Activated naive CD8-positive, alpha-beta T cell treated with anti-CD3 and anti-CD28 coated beads, Interleukin-2, amount 50 U/mL, for 16 hours (primary cell): Measurements from ENCODE around the gene TMEM132D.
"Not testable (repeated sequence)": the region's sequence is repeated elsewhere in the genome, so short reads cannot be mapped to it uniquely, and the experiment has no call there.

Source experiments
- DNase-seq: peaks from one replicate; pipeline ENCODE4 v3.0.0-alpha.2; 2020; ENCODE audit warnings: low read depth, low spot score

Gene TMEM132D

DNA sequence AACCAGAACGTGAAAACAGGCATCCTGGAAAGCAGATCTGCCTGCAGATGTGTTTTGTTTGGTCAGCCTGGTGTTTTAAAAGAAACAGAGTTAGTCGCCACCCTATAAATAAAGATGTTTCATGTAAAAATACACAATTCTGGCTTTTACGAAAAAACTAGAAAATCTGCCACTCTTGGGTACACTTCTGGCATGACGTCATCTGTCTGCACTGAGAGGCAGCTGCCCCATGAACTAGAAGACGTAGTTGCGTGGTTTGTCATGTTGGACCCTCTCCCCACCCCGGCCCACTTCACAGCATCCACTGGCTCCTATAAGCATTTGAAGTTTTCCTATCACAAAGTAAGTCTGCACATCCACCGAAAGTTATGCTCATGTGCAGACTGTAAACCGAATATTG, 658.1 kb downstream of the TMEM132D start:
- no peak for DNase-seq

DNA sequence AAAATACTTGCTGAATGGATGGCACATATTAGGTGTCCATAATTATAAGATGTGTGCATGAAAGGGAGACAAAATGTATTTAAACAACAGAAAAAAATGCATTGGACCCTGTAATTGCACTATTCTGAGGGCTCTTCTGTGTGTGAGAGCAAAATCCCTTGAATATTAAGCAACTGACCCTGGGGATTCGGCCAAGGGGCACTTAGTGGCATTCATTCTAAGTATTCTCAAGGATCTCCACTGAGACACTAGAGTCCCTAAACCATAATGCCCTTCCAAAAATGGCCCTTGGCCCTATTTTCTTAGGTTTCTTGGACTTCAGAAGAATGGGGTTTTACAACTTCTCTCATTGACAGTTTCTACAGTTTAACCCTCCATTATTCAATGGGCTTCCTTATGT, 662.0 kb downstream of the TMEM132D start:
- no peak for DNase-seq

- no peak for DNase-seq
Observed at GRCh38 chr12:129237881-129238280, 665.9 kb downstream of the TMEM132D start.

GRCh38 chr12:129234209-129234608, 669.6 kb downstream of the TMEM132D start:
- no peak for DNase-seq

GRCh38 chr12:129231491-129231890, 672.3 kb downstream of the TMEM132D start:
- no peak for DNase-seq

- DNase-seq: no peak
Observed at GRCh38 chr12:129230995-129231394, 672.8 kb downstream of the TMEM132D start.

DNA sequence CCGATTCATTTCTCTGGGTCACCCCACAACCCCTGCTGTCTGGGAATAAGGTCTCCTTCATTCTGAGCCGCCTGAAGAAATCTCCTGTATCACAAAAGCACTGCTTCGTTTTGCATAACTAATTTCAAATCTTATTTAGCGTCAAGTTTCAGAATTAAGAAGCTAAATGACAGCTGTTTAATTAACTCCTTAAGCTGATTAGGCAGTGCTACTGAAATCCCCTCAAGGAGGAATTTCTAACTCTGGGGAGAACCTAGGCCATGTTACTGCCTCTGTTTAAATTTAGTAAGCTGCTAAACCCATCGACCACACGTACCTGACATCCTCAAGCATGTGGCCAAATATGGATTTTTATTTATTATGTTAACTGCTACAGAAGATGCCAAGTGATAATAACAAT, 677.0 kb downstream of the TMEM132D start:
- no peak for DNase-seq

- DNase-seq: no peak
Observed at GRCh38 chr12:129226005-129226404, 677.8 kb downstream of the TMEM132D start.

DNA sequence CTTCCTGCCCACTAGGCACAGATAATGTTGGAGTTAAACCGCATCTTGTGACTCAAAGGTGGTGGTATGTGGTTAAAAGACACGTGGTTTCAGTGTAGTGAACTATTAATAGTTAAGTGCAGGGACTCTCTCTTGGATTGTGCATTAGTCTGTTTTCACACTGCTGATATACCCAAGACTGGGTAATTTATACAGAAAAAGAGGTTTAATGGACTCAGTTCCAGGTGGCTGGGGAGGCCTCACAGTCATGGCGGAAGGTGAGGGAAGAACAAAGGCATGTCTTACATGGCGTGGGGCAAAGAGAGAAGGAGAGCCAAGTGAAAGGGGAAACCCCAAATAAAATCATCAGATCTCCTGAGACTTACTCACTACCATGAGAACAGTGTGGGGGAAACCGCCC, 688.3 kb downstream of the TMEM132D start:
- no peak for DNase-seq

DNA sequence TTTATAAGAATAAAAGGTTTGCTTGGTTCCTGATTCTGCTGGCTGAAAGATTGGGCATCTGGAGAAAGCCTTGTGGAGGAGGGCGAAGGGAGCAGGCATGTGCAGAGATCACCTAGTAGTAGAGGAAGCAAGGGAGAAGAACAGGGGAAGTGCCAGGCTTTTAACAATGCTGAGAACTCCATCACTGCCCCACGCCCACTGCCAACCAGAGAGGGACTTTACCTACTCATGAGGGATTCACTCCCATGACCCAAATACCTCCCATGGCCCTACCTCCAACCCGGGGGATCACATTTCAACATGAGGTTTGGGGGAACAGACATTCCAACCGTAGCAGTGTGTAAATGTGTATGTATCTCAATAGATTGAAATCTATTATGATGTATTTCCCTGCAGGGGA, 690.3 kb downstream of the TMEM132D start:
- no peak for DNase-seq

DNA sequence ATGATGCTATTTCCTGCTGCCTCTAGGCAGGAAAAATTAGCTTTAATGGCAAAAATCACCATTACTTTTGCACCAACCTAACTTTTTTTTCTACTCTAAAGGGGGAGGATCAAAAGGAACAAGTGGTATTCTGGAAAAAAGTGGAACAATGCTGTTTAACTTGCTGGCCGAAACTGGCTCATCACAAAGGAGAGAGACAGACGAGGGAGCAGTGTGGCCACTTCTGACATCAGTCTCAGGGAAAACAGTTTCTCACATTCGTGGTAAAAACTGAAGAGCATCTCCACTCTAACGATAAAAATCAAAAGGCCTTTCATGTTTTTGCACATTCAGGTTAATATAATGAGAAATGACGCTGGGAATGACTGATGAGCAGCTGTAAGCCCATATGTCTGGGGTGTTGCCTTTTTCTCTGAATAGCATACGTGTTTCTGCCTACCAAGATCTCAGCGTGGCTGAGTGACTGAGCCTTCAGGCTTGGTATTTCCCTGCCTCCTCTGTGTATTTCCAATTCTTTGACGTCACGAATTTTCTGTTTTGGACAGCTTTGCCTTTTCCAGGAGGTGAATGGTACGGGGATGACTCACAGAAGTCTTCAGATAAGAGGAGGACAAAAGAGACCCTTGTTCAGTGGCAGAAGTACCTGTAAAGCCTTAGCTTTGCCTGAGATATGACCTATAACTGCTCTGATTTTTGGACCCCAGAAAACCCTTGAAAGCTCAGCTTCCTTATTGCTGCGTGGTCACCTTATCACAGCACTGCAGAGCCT, 691.8 kb downstream of the TMEM132D start:
- DNase-seq: no peak

GRCh38 chr12:129208566-129208965, 695.3 kb downstream of the TMEM132D start:
- no peak for DNase-seq

DNA sequence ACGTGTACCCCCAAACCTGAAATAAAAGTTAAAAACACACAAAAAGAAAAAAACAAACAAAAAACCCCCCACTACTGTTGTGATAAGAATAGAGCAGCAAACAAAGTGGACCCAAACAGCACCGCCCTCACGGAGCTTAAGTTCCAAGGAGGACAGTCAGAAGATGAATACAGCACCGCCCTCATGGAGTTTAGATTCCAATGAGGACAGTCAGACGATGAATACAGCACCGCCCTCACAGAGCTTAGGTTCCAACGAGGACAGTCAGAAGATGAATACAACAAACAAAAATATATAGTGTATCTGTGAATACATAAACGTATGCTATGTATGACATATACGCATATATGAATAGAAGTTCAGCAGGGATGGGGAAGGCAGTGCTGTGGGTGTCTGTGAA, 696.7 kb downstream of the TMEM132D start:
- no peak for DNase-seq

GRCh38 chr12:129203456-129203855, 700.4 kb downstream of the TMEM132D start:
- DNase-seq: no peak

DNA sequence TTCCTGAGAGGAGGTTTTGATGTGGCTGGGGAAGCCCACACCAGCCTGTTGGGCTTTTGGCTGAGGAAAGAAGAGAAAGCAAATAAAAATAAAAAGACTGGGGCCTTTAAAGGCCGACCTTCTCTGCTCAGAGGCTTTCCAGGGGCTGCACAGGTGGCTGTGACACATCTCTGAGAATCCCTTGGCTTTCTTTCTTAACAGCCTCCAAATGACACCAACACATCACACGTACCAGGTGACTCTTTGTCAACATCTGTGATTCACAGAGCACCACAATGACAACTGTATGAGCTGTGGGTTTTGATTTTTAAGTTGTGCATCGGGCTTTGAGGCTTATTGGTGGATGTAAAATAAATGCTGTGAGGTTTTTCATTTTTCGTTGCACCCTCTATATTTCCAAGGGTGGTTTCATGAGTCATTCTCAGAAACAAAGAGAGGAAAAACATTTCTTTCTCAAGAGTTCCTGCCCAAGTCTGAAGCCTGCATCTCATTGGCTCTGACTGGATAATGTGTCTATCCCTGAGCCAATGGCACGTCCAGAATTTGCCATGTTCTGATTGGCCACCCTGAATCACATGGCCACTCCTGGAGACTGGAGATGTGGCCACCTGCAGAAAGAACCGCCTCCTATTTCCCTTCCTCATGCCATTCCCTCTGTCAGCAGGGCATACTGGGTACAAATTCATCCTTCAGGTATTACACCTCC, 701.6 kb downstream of the TMEM132D start:
- DNase-seq: no peak

DNA sequence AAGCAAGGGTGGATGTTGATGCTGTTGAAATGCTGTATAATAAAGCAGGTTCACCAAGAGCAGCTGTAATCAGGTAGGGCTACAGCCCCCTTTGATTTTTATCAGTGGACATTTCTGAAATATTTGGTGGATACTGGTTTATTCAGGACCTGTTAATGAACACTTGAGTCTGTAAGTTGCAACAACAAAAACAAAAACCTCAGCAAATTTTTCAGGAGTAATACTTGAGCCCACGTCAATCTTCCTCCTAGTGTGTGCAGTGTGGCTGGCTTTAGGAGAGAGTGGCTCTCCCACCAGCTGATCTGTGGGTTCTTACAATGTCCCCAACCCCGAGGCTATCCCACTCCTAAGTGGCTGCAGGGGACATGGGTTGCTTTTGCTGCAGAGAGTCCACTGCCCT, 702.8 kb downstream of the TMEM132D start:
- DNase-seq: no peak

GRCh38 chr12:129200576-129200975, 703.2 kb downstream of the TMEM132D start:
- no peak for DNase-seq

GRCh38 chr12:129196927-129197326, 706.9 kb downstream of the TMEM132D start:
- no peak for DNase-seq

DNA sequence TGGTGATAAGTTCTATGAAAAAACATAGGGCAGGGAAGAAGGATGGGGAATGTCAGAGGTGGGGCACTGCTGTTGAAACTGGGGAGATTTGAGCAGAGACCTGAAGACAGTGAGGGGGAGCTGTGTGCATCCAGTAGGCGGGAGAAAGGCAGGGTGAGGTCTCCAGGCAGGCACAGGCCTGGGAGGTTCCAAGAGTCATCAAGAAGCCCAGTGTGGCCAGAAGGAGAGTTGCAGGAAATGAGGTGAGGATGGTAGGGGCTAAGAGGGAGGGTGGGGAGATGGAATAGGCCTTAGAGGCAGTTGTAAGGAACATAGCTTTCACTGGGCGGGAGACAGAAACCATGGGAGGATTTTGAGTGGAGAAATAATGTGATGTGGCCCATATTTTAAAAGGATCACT, 708.7 kb downstream of the TMEM132D start:
- no peak for DNase-seq

DNA sequence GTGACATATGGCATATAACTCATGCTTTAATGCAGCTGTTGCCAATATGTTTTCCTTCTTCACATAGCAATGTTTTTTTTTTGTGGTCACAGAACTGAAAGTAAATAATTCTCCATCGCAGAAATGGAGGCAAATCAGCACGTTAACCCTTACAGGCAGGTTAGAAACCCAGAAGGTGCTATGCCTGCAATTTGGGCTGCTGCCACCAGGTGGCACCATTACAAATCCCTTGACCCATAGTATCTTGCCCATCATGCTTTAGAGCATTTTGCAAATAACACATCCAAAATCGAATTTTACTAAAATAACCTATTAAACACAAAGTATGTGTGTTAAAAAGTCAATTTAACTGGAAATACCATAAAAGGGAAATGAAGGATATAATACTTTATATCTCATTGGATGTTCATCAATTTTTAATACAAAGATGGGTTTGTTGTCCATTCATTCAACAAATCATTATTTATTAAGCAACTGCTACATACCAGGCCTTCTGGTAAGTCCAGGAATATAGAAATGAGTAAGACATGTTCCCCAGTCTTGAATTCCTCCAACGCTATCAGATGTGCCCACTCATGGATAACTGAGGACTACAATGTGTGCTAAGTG, 710.5 kb downstream of the TMEM132D start:
- no peak for DNase-seq

DNA sequence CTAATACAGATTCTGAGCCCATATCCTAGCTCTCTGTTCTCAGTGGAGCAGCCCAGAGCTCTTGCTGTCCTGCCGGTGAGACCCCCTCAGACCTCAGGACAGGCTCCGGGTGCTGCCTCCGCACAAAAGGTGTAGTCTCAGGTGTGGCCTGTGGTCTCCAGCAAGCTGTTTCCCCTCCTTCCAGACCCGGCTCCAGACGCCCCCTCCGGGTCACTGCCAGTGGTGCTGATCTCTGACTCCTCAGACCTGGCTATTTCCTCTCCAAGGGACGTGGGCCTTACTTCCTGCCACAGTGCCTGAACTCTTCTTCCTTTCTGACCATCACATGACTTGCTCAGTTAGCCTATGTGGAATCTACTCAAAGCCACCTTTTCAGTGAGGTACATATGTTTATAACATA, 713.0 kb downstream of the TMEM132D start:
- DNase-seq: no peak

DNA sequence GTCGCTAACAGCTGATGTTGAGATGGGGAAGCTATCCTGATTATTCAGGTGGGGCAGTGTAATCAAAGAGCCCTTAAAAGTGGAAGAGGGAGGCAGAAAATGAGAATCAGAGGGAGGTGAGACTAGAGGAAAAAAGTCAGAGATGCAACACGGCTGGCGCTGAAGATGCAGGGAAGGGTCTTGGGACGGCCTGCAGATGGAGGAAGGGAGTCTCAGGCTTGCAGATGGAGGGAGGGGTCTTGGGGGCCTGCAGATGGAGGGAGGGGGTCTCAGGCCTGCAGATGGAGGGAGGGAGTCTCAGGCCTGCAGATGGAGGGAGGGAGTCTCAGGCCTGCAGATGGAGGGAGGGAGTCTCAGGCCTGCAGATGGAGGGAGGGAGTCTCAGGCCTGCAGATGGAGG, 713.9 kb downstream of the TMEM132D start:
- not testable (repeated sequence) for DNase-seq

DNA sequence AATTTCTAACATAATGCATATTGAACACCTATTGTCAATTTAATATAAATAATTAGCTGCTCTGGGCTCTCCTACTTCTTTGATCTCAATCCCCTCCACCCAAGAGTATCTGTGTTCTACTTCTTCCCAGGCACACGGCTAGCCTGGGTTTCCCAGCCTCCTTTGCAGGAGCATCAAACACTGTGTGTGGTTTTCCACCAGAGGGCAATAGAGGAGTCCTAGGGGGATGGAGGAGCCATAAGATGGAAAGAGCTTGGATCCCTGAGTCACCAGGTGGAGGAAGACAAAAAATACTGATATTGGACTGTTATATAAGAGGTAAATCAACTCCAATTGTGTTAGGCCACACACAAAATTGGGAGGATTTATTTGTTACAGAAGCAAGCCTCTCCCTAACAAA, 716.9 kb downstream of the TMEM132D start:
- no peak for DNase-seq
